ENCODE measurements around the gene DUOX1. TPM values are rescaled to one million over a fixed set of nuclear protein-coding genes. Genes with fewer than 3 reads are reported as not detected.
A peak's percentile ranks its signal among the peaks of the same experiment; 100 is the strongest.

Gene DUOX1
- total and polyA plus RNA-seq, 9 of the 15 experiments (the other 6 are each of a cell fraction or from before 2014, with no cell fraction given) = 0.01 to 0.22 (median 0.01) TPM; not detected in 6

DNA sequence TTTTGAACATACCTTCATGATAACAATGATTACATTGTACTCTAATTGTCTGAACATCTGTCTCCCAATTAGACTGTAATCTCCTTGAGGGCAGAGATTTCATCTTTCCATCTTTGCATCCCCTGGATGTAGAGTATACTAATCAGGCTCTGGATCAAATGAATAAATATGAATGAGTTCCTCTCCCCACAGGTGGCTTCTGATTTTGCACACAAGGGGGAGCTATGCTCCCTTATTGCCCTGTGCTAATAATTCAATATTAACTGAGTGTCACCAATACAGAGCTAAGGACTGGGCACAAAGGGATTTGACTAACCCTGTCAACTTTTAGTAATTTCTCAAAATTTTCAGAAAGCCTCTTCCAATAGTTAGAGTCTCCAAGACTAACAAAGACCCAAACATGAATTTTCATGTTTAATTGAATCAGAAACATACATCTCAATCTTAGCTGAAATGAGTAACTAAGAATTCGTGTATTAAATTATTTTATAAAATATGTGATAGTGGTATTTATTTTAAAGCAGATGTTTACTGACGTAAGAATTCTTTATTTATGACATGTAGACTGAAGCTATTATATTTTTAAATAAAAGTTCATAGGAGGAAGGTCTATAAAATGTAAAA is 3.1 kb upstream of the DUOX1 start (continued):
- TF ChIP-seq, protein P1, sequence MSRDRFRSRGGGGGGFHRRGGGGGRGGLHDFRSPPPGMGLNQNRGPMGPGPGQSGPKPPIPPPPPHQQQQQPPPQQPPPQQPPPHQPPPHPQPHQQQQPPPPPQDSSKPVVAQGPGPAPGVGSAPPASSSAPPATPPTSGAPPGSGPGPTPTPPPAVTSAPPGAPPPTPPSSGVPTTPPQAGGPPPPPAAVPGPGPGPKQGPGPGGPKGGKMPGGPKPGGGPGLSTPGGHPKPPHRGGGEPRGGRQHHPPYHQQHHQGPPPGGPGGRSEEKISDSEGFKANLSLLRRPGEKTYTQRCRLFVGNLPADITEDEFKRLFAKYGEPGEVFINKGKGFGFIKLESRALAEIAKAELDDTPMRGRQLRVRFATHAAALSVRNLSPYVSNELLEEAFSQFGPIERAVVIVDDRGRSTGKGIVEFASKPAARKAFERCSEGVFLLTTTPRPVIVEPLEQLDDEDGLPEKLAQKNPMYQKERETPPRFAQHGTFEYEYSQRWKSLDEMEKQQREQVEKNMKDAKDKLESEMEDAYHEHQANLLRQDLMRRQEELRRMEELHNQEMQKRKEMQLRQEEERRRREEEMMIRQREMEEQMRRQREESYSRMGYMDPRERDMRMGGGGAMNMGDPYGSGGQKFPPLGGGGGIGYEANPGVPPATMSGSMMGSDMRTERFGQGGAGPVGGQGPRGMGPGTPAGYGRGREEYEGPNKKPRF (IDR thresholded peaks at IDR 0.05; ENCODE audit: low read depth, low read length) = no peak
- no peak for TF ChIP-seq CCAR2 (IDR thresholded peaks at IDR 0.05; ENCODE audit: low read depth, low read length)
- TF ChIP-seq, protein P2, sequence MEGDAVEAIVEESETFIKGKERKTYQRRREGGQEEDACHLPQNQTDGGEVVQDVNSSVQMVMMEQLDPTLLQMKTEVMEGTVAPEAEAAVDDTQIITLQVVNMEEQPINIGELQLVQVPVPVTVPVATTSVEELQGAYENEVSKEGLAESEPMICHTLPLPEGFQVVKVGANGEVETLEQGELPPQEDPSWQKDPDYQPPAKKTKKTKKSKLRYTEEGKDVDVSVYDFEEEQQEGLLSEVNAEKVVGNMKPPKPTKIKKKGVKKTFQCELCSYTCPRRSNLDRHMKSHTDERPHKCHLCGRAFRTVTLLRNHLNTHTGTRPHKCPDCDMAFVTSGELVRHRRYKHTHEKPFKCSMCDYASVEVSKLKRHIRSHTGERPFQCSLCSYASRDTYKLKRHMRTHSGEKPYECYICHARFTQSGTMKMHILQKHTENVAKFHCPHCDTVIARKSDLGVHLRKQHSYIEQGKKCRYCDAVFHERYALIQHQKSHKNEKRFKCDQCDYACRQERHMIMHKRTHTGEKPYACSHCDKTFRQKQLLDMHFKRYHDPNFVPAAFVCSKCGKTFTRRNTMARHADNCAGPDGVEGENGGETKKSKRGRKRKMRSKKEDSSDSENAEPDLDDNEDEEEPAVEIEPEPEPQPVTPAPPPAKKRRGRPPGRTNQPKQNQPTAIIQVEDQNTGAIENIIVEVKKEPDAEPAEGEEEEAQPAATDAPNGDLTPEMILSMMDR (IDR thresholded peaks at IDR 0.05 in 2 of 3, conservative IDR thresholded peaks at IDR 0.05 in 1 of 3; ENCODE audit: insufficient read depth in 2 of 3, low read depth in 1 of 3, low read length in 3 of 3) = peak; percentile 57 to 77 (median 73); a peak in 5 of 6 replicates
- no peak for TF ChIP-seq NFYB (IDR thresholded peaks at IDR 0.05; ENCODE audit: extremely low read depth, insufficient read length)
- TF ChIP-seq ZNF444 (CRISPR knock-in tag; IDR thresholded peaks at IDR 0.05) = no peak
- TF ChIP-seq, protein P3, sequence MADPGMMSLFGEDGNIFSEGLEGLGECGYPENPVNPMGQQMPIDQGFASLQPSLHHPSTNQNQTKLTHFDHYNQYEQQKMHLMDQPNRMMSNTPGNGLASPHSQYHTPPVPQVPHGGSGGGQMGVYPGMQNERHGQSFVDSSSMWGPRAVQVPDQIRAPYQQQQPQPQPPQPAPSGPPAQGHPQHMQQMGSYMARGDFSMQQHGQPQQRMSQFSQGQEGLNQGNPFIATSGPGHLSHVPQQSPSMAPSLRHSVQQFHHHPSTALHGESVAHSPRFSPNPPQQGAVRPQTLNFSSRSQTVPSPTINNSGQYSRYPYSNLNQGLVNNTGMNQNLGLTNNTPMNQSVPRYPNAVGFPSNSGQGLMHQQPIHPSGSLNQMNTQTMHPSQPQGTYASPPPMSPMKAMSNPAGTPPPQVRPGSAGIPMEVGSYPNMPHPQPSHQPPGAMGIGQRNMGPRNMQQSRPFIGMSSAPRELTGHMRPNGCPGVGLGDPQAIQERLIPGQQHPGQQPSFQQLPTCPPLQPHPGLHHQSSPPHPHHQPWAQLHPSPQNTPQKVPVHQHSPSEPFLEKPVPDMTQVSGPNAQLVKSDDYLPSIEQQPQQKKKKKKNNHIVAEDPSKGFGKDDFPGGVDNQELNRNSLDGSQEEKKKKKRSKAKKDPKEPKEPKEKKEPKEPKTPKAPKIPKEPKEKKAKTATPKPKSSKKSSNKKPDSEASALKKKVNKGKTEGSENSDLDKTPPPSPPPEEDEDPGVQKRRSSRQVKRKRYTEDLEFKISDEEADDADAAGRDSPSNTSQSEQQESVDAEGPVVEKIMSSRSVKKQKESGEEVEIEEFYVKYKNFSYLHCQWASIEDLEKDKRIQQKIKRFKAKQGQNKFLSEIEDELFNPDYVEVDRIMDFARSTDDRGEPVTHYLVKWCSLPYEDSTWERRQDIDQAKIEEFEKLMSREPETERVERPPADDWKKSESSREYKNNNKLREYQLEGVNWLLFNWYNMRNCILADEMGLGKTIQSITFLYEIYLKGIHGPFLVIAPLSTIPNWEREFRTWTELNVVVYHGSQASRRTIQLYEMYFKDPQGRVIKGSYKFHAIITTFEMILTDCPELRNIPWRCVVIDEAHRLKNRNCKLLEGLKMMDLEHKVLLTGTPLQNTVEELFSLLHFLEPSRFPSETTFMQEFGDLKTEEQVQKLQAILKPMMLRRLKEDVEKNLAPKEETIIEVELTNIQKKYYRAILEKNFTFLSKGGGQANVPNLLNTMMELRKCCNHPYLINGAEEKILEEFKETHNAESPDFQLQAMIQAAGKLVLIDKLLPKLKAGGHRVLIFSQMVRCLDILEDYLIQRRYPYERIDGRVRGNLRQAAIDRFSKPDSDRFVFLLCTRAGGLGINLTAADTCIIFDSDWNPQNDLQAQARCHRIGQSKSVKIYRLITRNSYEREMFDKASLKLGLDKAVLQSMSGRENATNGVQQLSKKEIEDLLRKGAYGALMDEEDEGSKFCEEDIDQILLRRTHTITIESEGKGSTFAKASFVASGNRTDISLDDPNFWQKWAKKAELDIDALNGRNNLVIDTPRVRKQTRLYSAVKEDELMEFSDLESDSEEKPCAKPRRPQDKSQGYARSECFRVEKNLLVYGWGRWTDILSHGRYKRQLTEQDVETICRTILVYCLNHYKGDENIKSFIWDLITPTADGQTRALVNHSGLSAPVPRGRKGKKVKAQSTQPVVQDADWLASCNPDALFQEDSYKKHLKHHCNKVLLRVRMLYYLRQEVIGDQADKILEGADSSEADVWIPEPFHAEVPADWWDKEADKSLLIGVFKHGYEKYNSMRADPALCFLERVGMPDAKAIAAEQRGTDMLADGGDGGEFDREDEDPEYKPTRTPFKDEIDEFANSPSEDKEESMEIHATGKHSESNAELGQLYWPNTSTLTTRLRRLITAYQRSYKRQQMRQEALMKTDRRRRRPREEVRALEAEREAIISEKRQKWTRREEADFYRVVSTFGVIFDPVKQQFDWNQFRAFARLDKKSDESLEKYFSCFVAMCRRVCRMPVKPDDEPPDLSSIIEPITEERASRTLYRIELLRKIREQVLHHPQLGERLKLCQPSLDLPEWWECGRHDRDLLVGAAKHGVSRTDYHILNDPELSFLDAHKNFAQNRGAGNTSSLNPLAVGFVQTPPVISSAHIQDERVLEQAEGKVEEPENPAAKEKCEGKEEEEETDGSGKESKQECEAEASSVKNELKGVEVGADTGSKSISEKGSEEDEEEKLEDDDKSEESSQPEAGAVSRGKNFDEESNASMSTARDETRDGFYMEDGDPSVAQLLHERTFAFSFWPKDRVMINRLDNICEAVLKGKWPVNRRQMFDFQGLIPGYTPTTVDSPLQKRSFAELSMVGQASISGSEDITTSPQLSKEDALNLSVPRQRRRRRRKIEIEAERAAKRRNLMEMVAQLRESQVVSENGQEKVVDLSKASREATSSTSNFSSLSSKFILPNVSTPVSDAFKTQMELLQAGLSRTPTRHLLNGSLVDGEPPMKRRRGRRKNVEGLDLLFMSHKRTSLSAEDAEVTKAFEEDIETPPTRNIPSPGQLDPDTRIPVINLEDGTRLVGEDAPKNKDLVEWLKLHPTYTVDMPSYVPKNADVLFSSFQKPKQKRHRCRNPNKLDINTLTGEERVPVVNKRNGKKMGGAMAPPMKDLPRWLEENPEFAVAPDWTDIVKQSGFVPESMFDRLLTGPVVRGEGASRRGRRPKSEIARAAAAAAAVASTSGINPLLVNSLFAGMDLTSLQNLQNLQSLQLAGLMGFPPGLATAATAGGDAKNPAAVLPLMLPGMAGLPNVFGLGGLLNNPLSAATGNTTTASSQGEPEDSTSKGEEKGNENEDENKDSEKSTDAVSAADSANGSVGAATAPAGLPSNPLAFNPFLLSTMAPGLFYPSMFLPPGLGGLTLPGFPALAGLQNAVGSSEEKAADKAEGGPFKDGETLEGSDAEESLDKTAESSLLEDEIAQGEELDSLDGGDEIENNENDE (IDR thresholded peaks at IDR 0.05; ENCODE audit: low read depth, low read length) = no peak
- TF ChIP-seq, protein P4, sequence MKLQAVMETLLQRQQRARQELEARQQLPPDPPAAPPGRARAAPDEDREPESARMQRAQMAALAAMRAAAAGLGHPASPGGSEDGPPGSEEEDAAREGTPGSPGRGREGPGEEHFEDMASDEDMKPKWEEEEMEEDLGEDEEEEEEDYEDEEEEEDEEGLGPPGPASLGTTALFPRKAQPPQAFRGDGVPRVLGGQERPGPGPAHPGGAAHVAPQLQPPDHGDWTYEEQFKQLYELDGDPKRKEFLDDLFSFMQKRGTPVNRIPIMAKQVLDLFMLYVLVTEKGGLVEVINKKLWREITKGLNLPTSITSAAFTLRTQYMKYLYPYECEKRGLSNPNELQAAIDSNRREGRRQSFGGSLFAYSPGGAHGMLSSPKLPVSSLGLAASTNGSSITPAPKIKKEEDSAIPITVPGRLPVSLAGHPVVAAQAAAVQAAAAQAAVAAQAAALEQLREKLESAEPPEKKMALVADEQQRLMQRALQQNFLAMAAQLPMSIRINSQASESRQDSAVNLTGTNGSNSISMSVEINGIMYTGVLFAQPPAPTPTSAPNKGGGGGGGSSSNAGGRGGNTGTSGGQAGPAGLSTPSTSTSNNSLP (IDR thresholded peaks at IDR 0.05; ENCODE audit: borderline replicate concordance, low read depth, low read length) = peak; percentile 87; the same call in 1 of the 2 replicates
- TF ChIP-seq ZNF354B (CRISPR knock-in tag; IDR thresholded peaks at IDR 0.05) = no peak
